ENCODE measurements around the gene SLC45A3.
"Not testable (repeated sequence)": the region's sequence is repeated elsewhere in the genome, so short reads cannot be mapped to it uniquely, and the experiment has no call there.

The SLC45A3 gene

DNA sequence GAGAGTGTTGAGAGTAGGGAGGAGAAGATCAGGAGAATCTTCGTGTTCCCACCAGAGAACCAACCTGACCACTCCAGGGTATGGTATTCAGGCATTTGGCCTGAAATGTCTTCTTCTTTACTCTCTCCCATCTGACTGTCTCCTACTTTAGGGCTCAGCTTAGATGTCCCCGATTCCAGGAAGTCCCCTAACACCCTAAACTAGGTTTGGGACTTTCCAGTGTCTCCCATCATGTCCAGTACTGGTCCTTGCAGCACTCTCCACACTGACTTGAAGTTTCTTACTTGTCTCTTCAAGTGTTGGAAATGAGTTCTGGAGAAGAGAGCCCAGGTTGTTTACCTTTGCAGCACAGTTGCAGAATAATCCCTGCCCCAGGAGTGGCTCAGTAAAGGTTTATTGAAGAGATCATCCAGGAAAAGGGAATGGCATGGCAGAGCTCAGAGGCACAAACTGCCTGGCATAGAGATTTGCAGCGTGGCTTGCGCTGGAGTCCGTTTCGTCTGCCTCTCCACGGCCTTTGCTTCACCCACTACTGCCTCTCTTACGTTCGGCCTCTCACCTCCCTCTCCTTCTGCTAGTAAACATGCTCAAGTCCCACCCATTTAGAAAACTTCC lies 42.3 kb downstream of the SLC45A3 start:
- DNase-seq (ENCODE audit: low read depth) = no peak

DNA sequence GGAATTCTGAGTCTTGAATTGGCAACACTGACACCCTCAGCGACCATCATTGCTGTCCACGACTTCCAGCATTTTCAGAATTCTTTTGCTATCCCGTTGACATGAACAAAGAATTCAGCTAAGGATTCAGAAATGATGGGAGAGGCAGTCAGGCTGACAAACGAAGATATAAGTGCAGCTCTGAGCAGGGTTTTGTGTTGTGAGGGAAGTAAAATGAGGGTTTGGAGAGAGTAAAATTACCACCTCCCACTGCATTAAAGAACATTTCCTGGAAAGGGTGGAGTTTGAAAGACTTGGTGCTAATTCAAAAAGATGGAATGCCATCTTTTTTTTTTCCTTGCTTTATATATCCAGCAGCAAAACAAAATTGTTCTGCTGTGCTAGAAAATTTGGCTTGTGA lies 43.6 kb downstream of the SLC45A3 start:
- no peak for DNase-seq (ENCODE audit: low read depth)

DNA sequence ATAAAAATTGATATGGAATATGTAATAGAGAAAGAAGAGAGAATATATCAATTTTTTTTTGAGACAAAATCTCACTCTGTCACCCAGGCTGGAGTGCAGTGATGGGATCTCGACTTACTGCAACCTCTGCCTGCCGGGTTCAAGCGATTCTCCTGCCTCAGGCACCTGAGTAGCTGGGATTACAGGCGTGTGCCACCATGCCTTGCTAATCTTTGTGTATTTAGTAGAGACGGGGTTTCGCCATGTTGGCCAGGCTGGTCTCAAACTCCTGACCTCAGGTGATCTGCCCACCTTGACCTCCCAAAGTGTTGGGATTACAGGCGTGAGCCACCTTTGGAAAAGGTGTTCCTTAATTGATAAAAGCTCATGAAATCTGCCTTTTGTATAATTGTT lies 44.2 kb downstream of the SLC45A3 start:
- DNase-seq (ENCODE audit: low read depth) = not testable (repeated sequence)

DNA sequence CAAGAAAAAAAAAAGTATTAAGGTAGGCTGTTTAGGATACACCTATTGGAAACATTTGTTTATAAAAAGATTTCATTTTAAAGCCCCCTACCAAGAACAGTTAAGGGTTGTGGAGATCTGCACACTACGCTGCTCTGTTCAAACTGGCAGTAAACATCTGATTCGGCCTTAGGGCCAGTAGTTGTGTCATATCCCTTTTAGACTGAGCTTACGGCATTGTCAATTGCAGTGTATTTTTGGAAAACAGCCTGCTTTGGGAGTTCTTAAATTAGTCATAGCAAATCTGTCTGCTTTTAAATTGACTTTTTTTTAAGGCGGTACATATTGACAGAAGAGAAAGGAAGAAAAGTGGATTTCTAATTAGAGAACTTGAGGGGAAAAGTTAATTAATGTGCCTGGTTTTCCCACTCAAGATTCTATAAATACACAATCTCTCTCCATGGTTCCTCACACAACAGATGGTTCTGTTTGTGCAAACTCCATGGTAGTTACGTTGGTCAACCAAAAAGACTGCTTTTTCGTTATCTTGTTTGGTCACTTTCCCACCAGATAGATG lies 46.8 kb downstream of the SLC45A3 start:
- DNase-seq (ENCODE audit: low read depth) = no peak

DNA sequence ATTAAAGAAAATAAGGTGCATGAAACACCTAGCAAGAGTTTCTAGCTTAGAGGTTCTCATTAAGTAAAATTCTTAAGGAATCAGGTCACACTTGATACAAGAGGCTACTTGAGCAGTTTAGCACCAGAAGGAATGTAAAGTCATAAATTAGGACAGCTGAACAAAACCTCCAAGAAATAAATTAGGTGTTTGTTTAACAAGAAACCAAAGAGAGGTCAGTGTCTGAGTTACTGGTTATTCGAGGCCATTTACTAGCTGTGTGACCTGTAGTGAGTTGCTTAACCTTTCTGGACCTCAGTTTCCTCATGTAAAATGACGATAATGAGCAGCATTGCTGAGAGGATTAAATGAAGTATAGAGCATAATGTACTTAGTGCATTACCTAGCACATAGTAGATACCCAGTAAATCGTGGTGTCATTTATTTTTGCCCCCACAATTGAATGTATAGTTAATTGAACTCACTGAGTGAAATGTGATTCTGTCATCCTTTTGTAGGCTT lies 47.6 kb downstream of the SLC45A3 start:
- DNase-seq (ENCODE audit: low read depth) = no peak

DNA sequence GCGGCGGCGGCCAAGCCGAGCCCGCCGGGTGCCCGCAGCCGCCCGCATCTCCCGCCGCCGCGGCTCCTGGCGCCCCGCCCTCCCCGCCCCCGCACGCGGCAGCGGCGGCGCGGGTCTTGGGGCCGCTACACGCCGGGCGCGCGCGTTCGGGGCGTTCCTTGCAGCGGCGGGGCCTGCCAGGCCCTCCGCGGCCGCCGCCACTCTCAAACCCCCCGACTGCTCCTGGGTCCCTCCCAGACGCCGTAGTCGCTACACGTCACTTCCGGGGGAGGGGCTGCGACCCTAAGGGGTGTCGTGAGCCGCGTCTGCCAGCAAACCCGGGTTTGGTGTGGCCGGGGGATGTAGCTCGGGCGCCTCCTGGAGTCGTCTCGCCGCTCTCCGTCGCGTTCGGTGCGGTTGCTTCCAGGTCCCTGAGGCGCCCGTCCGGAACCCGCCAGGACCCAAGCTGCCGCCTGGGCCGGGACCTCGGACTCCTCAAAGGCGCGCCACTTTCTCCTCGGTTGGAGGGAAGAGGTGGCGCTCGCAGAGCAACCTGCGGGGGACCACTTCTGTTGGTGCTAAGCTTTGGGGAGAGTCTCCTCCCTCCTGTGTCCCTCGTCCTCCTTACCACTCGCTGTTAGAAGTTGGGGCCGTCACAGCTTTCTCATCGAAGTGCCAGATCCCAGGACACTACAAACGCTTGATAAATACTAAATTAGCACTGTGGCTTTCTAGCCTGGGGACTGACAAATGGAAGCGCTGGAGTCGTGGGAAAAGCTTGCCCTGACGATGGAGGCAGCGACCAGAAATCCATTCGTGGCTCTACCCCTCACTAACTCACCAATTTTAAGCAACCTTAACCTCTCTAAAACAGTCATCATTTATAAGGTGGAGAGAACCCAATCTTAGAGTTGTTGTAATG lies 48.3 kb downstream of the SLC45A3 start, which contains the start of gene ELK4:
Gene ELK4 (minus strand): TSS at position 244 of the 901 bp plus-strand sequence. CDS start 8,129 bp downstream, outside the sequence.
- peak; percentile 96 for DNase-seq (ENCODE audit: low read depth)

DNA sequence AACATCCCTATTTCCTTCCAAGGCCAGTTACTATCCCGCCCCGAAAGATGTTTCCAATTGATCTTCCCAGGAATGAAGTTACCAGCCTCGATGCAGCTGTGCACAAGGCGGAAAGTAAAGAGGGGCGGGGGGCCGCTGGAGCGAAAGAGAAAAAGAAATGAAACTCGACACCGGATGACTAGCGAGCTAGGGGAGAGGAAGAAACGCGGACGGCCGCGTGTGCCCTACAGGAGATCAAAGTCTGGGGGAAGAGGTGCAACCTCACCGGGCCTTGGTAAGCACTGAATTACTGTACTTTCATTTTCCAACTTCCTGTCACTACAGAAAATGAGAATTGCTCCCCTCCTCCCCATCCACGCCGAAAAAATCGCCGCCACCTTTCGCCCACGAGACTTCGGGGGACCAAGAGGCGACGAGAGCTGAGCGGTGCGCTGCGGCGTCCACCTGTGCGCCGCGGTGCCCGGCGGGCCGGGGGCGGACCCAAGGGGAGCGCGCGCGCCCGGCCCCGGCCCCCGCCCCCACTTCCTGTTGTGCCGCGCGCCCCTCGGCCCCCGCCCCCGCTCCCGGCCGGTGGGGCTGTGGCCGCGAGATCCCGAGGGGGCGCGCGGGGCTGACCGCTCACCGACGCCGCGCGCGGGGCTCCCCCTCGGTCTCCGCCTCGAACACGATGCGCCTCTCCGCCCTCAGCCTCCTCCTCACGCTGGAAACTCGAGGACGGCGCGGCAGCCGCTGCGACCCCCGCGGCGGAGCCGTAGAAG lies 49.1 kb downstream of the SLC45A3 start:
- peak; percentile 27 for DNase-seq (ENCODE audit: low read depth)

DNA sequence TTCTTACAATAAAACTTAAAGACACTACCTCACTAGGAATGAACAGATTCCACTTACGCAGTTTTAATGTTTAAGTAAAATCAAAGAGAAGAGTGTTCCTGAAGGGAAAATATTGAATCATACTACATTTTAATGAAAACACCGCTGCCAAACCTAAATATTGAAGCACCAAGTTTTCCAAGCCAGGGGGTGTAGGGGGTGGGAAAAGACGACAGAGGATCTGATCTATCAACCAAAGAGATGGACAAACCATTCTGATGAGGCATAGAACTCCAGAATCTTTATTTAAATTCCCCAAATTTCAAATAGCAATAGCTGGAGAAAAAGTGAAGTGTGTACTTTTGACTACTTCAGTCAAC lies 49.7 kb downstream of the SLC45A3 start:
- no peak for DNase-seq (ENCODE audit: low read depth)

DNA sequence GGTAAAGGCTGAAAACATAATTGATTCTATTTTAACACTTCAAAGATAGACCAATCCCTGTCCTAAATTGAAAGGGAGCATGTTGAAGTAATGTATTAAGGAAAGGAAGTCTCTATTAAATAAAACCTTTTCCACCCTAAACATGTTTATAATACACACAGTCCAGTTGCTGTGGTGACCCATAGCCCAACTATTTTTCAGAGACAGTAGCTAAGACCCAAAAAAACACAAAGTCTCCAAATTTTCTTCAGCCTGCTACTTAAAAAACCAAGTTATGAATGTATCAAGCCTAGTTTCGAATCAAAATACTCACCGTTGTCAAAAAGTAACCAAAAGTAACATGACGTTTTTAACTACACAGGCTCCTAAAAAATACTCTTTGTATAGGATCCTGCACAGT lies 50.1 kb downstream of the SLC45A3 start:
- no peak for DNase-seq (ENCODE audit: low read depth)

DNA sequence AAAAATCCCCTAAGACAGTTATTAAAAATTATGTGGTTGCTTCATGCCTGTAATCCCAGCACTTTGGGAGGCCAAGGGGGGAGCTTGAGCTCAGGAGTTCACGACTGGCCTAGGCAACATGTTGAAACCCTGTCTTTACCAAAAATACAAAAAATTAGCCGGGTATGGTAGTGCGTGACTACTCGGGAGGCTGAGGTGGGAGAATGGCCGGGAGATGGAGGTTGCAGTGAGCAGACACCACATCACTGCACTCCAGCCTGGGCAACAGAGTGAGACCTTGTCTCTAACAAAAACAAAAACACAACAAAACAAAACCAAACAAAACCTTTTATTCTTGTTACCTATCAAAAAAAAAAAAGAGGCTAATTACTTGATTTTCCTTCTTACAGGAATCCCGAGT lies 50.6 kb downstream of the SLC45A3 start:
- DNase-seq (ENCODE audit: low read depth) = no peak

DNA sequence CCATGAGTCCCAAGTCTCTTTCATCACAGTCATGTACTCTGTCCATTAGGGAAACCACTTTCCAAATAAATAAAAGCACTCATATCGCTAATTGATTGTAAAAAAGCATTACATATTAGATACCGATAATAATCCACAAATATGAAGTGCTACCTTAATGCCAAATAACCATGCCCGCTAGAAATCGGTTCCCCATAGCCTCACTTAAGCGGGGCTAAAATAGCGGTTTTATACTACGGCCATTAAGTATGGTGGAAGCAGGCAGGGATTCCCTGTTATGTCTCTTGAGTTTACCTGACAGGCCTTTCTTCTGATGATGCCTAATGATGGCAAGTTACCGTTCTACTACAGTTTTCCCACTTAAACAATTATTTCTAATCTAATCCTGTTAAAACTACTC lies 52.4 kb downstream of the SLC45A3 start:
- DNase-seq (ENCODE audit: low read depth) = no peak

DNA sequence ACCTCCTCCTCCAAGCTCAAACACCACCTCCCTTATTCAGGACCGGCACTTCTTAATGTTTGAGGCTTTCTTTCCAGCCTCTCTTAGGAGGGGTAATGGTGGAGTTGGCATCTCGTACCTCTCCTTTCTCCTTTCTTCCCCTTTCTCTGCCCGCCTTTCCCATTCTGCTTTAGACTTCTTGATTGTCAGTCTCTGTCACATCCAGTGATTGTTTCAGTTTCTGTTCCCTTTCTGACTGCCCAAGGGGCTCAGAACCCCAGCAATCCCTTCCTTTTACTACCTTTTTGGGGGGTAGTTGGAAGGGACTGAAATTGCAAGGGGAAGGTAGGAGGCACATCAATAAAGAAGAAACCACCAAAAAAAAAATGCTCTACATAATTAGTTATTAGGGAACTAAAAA lies 54.1 kb downstream of the SLC45A3 start:
- DNase-seq (ENCODE audit: low read depth) = no peak

DNA sequence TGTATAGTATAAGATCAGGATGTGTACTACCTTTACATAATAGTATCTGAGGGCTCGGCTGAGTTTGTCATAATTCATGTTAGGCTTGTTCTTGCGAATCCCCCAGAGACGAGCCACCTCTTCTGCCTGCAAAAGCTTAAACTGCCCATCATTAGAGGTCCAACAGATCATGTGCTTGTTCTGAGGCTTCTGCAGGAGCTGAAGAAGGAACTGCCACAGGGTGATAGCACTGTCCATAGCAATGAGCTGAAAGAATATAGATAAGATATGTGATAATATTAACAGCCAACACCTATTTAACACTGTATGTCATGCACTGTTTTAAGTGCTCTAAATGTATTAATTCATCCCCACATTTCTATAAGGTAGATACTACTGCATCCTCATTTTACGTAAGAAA lies 56.7 kb downstream of the SLC45A3 start:
- DNase-seq (ENCODE audit: low read depth) = no peak

DNA sequence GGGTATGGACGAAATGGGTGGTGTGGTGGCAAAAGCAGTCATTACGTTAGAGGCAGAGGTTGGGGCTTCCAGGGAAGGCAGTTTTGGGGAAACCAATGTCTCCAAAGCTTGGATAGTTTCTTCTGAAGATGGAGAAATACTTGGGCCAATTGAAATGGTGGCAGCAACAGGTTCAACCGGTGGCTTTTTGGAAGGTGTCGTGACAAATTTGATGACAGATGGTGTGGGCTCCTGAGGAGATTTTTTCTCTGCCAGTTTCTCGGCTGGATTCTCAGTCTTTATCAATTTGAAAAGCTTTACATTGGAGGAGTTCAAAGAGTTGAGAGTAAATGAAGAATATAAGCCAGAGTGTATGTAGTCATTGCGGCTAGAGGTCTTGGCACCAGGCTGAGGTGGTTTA lies 60.0 kb downstream of the SLC45A3 start:
- no peak for DNase-seq (ENCODE audit: low read depth)

DNA sequence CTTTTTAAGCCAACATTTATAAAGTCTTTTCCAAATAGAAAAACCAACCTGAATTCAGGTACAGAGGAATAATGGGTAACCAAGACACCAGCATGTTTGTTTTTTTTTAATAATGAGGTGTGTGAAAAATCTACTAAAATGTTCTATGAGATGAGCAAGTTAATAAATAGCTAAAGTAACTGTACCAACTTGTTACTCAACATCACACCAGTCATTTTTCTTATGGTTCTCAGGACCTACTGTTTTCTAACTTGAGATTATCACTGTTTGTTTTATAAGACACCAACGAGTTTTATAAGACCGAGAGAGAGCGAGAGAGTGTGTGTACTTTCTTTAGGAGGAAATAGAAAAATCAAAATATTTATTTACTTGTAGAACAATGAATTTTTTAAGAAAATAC lies 60.9 kb downstream of the SLC45A3 start:
- DNase-seq (ENCODE audit: low read depth) = no peak

DNA sequence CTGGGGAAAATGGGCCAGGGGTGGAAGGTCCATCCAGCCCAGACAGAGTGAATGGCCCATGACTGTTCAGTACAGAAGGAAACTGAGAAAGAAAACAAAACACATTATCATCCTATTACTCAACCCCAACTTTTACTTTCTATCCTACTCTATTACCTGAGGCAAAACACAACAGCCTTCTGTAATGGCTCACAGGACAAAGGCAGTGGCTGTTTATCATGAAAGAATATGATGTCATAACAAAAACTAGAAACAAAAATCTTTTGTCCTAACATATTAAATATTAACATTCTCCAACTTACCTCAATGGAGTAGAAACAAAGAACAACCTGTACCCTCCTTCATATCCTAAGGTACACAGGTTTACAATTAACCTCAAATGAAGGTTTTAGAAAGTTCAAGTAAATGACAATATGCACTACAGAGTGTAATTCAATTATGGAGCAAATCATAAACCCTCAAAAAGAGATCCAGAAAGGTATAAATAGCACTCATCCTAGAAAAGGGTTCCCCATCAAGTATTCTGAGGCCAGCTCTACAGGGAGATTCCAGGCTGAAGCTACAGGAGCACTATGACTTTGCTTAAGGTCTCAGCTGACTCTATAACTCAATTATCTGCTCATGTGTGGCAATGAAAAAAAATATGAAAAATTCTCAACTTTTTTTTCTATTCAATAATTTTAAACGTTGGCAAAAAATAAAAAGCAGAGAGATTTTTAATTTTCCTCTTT lies 63.6 kb downstream of the SLC45A3 start:
- DNase-seq (ENCODE audit: low read depth) = no peak

DNA sequence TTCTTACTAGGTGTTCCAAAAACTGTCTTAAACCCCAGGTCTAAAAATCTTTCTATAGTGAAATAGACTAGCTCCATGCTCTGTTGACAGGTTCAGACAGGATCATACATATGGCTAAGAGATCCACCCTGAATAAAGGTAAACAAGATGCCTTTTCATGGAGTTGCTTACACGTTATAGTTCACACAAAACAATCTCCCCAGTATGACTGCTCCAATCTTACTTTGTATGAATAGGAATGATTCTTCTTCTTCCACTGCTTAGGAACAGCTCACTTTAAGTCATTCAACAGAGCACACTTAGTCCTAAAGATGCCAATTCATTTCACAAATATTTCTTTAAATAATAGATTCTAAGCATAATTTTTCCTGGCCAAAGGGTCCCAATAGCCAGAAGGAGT lies 64.5 kb downstream of the SLC45A3 start:
- DNase-seq (ENCODE audit: low read depth) = no peak

DNA sequence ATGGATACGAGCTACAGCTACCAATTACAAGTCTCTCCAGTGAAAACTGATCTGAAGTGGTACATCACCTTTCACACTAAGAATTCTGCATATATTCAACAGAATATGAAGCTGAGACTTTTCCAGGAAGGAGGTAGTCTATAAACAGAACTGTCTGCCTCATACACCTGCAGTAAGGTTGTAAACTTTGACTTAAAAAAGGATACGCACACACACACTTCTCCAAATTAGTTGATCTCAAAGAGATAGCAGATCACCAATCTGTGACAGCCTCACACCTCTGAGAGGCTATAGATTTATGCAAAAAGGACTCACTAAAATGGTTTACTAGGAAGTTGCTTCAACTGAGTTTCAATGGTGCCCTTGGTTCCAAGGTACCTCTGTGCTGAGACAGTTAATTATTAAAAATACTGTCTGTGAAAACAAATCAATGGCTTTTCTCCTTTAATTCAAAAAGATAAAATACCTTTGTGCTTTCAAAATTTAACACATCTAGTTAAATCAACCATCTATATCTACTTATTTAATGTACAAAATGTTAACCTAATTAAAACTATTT lies 66.4 kb downstream of the SLC45A3 start:
- no peak for DNase-seq (ENCODE audit: low read depth)

DNA sequence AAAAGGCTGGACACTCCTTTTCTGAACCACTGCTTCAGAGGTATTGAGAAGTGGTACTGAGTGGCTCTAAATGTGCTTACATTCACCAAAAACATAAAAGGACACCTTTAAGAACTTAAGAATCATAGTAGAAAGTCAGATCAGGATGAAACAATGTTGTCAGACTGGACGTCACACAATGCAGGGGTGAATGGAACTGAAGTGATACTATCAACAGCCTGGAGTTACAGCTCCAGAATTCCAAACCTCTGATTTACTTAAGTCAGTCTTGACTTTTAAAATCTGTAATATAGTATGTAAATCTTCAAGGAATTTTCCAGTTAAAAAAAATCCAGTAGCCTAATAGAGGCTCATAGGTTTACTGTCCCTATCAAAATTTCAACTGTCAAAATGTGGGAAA lies 67.8 kb downstream of the SLC45A3 start:
- DNase-seq (ENCODE audit: low read depth) = no peak

DNA sequence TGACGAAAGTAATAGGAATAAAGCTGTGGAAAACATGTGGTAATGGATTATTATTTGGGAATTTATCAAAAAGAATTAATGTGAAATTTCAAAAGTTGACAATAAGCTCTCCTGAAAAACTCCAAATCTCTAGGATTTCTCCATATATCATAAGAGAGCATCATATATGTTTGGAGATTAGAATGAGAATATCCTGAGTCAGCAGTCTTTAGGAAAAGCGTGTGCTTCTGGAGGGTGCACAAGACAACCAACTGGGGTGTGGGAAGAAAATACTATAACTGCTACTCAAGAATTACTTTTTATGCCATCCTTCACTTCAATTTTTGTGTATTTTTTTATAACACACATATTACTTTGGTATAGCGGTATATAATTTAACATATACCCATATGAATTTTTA lies 68.2 kb downstream of the SLC45A3 start:
- no peak for DNase-seq (ENCODE audit: low read depth)

DNA sequence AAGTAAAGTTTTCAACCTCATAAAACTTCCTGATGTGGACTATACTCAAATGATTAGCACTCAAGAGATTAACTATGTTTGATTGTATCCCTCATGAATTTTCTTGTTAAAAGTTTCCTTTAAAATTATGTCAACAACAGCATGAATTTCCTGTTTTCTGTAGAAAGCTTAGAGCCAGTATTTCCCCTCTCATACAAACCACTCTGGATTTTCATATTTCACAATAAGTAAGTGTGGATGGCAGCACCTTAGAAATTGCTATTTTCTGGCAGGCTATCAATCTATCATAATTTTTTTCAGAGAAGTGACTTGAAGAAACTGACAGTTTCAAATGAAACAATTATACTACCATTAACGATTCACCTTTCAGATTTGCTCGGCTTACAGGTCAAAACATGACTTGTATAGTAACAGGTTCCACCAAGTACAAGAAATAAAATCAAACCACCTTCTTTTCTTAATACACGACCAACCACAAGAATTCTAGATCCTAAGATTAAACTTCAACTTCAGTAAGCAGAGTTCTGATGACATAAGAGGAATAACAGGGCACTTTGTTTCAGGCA lies 69.3 kb downstream of the SLC45A3 start:
- DNase-seq (ENCODE audit: low read depth) = no peak

All from fibroblast of the conjunctiva (primary cell).